ENCODE results near the gene ATAD3B.
"Not testable (repeated sequence)": the region's sequence is repeated elsewhere in the genome, so short reads cannot be mapped to it uniquely, and the experiment has no call there.

The ATAD3B gene

GRCh38 chr1:1471389-1472052 lies at the start of gene ATAD3B:
Gene ATAD3B, plus strand, starts transcription at chr1:1471765. Its CDS starts 120 bp downstream, at chr1:1471885.
- in situ Hi-C loops (cut with HindIII; ENCODE audit: low sequenced_read_pairs): no loop called here

GRCh38 chr1:1421907-1422464 lies 49.6 kb upstream of the ATAD3B start:
- in situ Hi-C loops (cut with HindIII; ENCODE audit: low sequenced_read_pairs): no loop called here

GRCh38 chr1:1422465-1423244 lies 48.9 kb upstream of the ATAD3B start:
- in situ Hi-C loops (cut with HindIII; ENCODE audit: low sequenced_read_pairs): no loop called here

- in situ Hi-C loops (cut with HindIII; ENCODE audit: low sequenced_read_pairs): no loop called here
Measured at GRCh38 chr1:1423245-1423597, 48.3 kb upstream of the ATAD3B start.

GRCh38 chr1:1424707-1425106 lies 46.9 kb upstream of the ATAD3B start:
- in situ Hi-C loops (cut with HindIII; ENCODE audit: low sequenced_read_pairs): no loop called here

- in situ Hi-C loops (cut with HindIII; ENCODE audit: low sequenced_read_pairs): no loop called here
Measured at GRCh38 chr1:1425426-1425752, 46.2 kb upstream of the ATAD3B start.

GRCh38 chr1:1425753-1426495 lies 45.6 kb upstream of the ATAD3B start:
- in situ Hi-C loops (cut with HindIII; ENCODE audit: low sequenced_read_pairs): no loop called here

GRCh38 chr1:1426496-1427105 lies 45.0 kb upstream of the ATAD3B start:
- in situ Hi-C loops (cut with HindIII; ENCODE audit: low sequenced_read_pairs): no loop called here

GRCh38 chr1:1427106-1427819 lies 44.3 kb upstream of the ATAD3B start:
- in situ Hi-C loops (cut with HindIII; ENCODE audit: low sequenced_read_pairs): no loop called here

GRCh38 chr1:1427820-1428148 lies 43.8 kb upstream of the ATAD3B start:
- in situ Hi-C loops (cut with HindIII; ENCODE audit: low sequenced_read_pairs): no loop called here

- in situ Hi-C loops (cut with HindIII; ENCODE audit: low sequenced_read_pairs): no loop called here
Measured at GRCh38 chr1:1428174-1428573, 43.4 kb upstream of the ATAD3B start.

- in situ Hi-C loops (cut with HindIII; ENCODE audit: low sequenced_read_pairs): not testable (repeated sequence)
Measured at GRCh38 chr1:1428967-1429366, 42.6 kb upstream of the ATAD3B start.

- in situ Hi-C loops (cut with HindIII; ENCODE audit: low sequenced_read_pairs): no loop called here
Measured at GRCh38 chr1:1429671-1430073, 41.9 kb upstream of the ATAD3B start.

- in situ Hi-C loops (cut with HindIII; ENCODE audit: low sequenced_read_pairs): no loop called here
Measured at GRCh38 chr1:1430114-1430982, 41.2 kb upstream of the ATAD3B start.

- in situ Hi-C loops (cut with HindIII; ENCODE audit: low sequenced_read_pairs): no loop called here
Measured at GRCh38 chr1:1430992-1431844, 40.3 kb upstream of the ATAD3B start.

GRCh38 chr1:1431845-1432273 lies 39.7 kb upstream of the ATAD3B start:
- in situ Hi-C loops (cut with HindIII; ENCODE audit: low sequenced_read_pairs): no loop called here

- in situ Hi-C loops (cut with HindIII; ENCODE audit: low sequenced_read_pairs): no loop called here
Measured at GRCh38 chr1:1432274-1432950, 39.2 kb upstream of the ATAD3B start.

Data from endothelial cell of hepatic sinusoid (primary cell).